Left hindlimb (tissue), 1 donor: Measurements from ENCODE around the gene CCDC33.
A peak's percentile ranks its signal among the peaks of the same experiment; 100 is the strongest.

ENCODE experiments used
- DNase-seq: peaks from one replicate; pipeline ENCODE4 v3.0.0-alpha.2; 2018

CCDC33 gene

DNA sequence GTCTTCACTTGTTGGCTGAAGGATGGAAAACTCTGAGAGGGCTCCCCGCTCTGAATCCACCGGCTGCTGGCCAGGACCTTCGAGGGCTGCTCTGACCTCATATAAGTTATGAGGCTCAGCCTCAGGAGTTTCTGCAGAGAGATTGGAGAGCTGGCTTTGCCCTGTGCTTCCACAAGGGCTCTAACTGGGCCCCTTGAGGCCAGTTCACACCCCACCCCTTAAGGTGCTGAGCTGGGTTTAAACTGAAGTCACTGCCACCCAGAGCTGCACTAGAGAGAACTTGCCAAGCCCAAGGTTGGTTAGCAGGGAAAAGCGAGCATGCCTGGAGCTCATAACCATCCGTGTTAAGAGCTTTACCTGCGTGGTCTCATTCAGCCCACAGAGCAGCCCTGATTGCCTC lies 2.8 kb upstream of the CCDC33 start:
- DNase-seq, result no peak

DNA sequence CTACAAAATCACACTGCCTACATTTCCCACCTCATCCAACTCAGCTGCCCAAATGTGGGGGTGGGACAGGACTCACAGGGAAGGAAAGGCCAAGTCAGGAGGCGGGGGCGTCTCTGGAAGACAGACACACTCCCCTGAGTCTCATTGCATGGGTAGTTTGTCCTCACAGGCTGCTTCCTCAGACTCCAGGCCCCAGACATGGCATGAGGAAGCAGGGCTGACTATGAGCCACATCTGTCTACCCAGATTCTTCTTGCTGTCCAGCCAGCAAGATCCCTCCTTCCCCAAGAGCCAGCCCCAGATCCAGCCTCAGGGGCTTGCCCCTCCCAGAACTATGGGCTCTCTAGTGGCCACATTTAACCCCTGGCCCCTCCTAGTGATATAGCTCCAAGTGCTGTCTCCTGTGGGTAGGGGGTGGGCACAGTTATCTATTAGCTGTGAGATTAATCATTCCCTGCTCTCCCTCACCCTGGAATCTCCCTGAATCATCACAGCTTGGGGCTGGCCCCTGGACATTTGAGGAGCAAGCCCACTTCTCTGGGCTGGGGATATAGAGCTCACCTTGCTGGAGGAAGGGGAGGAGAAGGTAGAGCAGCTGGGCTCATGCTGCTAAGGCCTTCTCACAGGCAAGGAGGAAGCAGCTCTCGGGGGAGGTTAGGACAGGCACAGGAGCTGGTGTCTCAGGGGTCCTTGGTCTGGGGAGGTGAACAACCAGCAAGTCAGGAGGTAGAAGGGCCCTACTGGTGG lies 2.1 kb upstream of the CCDC33 start:
- no peak for DNase-seq

DNA sequence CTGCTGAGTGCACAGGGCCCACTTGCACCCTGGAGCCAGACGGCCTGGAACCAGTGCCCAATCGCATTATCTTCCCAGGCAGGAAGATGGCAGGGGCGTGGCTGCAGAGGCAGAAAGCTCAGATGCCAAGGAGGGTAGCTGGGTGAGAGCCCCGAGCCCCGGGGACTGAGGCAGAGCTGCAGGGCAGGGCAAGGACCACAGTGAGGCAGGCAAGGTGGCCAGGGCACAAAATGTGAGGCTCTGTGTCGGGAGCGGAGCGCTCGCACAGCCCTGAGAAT lies 1.6 kb upstream of the CCDC33 start:
- no peak for DNase-seq

DNA sequence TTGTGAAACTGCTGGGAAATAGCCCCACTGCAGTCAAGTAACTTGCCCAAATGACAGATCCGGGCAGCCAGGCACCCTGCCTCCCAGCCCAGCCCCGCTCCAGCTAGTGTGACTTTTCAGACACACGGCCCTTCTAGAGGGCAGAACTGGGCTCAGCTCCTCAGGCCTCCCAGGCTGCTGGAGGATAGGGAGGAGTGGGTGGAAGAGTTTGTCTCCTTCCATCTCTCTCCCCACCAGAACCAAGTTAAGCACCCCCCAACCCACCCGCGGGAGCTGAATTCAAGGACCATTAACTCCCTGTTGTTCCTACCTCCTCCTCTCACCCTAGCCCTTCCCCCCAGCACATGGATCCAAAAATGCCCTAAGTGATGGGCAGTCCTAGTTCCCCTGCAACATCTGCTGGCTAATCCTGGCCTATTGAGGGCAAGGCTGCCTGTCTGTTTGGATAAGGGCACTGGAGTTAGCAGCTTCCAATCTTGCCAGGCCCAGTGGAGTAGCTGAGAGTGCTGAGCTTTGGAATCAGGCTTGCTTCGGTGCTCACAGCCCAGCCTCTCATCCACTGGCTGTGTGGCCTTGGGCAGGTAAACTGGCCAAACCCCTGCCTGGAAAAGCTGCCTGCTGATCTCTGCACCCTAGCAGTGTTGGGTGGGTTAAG lies 3.1 kb downstream of the CCDC33 start:
- no peak for DNase-seq

DNA sequence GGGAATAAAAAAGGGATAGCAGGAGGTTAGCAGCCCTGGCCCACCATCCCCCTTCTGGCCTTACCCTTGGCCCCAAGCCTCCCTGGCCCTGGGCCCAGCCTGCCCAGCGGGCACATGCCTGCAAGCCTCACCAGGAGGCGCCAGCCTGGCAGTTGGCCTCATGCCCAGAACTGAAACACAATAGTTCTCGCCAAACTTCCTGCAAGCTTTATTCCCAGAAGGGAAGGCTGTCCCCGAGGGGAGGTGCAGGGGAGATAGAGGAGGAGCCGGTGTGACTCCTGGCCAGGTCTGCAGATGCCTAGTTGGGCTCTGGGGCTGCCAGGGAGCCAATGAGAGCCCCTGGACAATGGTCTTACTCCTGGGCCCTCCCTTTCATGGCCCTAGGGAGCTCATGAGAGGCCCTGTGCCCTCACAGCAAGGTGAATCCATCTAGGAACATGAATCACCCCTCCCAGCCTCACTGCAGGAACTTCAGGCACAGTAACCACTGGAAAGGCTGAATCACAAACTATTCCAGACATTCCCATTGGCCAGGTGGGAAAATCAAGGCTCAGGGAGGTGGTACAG lies 4.0 kb downstream of the CCDC33 start:
- DNase-seq, result peak; percentile 76

DNA sequence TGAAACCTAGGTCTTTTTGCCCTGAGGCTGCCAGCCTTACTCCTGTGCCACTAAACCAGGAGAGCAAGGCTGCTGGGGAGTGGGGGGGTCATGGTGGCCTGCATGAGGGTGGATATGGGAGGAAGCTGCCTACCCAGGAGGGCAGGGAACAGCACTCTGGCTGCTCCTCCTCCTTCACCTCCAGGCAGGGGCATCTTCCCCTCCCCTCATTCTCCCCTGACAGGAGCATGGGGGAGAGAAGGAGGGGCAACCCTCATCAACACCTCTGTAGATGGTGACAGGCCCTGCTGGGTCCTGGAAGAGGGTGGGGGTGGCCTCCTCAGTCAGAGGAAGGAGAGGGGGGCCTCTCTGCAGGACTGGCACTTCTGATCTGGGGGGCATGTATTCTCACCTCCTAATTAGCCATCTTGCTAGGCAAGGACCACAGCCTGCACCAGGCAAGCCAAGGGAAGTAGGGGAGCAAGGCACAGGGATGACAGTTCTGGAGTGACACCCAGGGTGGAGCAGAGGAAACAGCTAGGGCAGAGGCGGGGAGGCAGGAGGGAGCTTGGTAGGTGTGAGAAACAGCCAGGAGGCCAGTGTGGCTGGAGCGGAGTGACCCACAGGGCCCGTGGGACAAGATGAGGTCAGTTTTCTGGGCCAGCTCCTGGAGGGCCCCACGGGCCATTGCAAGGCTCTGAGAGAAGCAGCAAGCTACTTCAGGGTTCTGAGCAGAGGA lies 4.9 kb downstream of the CCDC33 start:
- no peak for DNase-seq

DNA sequence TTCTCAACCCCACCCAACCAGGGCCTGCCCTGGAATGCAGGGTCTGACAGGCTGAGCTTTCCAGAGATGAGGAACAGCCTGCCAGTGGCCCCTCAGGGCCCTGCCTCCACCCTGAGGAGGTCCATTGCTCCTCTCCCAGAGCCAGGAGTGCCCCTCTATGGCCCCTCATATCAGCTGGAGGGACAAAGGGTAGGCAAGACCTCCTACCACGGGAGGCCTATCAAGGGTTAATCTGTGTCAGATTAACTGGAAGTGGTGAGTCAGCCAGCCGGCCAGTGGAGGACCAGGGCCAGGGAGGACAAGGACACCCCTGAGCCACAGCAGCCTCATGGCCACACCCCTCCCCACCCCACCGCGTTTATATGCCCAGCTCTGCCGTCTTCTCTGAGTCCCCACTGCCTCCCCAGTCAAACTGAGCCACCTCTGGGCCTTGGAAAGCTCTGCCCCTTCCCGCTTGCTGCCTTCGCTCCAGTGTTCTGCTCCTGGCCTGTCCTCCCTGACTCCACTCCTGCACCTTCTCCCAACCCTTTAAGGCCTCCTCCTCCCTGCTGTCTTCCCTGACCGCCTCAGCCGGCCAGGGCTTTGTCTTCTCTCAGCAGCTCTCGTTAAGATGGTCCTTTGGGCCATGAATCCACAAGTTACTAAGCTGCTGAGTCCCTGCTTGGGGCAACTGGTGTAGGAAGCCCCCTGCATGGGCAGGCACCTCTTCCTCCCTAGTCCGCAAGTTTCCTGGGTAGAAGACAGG lies 6.5 kb downstream of the CCDC33 start:
- DNase-seq, result no peak

DNA sequence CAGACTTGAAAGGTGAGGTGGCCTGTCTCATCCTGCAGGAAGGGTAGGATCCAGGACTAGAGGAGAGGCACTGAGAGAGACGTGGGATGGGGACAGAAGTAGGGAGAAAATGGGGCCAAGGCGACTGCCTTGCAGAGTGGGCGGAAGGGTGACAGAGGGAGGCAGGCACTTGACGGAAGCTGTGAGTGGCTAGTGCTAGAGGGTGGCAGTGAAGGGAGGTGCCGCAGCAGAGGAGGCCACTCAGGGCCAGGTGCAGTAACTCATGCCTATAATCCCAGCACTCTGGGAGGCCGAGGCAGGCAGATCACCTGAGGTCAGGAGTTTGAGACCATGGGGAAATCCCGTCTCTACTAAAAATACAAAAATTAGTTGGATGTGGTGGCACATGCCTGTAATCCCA lies 7.3 kb downstream of the CCDC33 start:
- DNase-seq, result no peak

DNA sequence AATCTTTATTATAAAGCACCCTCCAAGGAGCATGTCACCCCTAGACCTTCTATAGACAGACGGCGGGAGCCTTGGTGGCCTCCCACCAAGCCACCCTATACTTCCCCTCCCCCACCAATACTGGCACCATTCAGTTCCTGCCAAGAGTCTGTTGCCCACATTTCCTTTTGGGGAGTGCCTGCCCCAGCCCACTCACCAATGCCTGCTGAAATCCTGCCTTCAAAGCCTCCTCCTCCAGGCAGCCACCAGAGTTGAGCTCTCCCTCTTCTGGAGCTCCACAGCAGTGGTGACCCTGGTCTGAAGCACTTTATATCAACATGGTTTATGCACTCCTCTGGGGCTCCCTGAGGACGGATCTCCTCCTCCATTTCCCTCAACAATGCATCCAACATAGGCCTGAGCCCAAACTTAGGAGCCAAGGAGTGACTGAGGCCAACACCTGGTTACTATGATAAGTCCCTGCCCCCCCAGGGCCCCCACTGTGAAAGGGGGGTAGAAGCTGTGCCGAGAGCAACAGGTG lies 8.8 kb downstream of the CCDC33 start:
- DNase-seq, result no peak

DNA sequence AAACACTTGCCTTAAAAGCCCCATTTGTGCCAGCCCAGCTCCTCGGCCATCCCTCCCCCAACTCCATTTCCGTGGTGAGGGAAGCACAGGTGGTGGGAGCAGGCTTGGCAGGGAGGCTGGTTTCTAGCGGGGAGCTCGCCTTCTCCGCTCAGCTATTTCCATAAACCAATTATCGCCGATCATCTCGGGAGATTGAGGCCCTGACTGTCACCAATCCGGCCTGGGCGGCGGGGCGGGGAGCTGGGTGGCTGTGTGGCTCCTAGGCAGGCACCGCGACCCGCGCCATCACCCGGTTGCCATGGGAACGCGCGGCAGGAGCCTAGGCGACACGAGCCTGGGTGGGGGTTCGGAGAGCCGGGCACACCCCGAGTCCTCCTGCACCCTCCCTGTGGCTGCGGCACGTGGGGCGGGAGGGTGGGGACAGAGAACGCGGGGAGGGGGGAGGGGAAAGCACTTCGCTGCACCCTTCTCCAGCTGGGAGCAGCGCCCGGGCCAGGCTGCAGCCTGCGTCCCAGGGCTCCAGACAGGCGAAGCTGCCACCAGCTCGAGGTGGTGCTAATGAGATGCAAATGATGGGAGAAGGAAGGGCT lies 9.3 kb downstream of the CCDC33 start:
- DNase-seq, result no peak

DNA sequence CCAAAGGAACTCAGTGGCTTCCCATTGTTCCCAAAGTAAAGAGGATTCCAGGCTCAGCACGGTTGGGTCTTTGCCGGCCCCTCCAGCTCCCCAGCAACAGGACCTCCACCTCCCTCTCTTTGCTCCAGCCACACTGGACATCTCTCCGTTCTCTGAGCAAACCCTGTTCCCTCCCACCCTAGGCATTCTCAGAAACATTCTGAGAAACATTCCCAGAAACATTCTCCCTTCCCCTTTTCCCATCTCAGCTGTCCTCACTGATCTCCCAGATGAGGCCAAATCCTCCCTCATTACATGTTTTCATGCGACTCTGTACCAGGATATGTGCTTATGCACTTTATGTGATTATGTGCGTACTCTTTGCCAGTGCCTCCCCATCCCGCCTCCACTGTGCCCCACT lies 14.1 kb downstream of the CCDC33 start:
- no peak for DNase-seq

DNA sequence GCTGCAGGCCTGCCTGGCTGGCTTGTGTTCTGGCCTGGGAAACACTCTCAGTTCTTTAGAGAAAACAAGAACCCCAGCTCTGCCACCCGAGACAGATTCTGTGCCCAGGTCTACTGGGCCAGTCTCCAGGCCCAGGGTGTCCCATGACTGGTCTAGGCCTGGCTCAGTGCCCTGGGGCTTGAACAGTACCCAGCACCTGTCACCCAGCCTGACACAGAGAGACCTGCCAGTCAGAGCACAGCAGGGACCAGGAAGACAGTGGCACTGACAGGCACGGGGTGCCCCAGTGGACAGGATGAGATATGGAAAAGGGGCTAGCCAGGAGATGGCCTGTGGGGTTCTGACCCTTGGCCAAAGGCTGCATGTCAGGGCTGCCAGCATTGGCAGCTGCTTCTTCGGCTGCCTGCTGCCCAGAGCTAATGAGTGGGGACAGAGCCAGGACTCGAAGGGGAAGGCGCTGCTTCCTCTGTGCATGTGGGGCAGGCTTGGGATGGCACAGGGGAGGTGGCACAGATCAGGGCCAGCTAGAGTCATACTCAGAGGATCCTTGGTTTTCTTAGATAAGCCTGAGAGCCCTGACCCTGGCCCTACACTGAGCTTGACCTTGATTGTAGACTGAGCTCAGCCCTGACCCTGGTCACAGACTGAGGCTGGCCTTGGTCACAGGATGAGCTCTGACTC lies 15.1 kb downstream of the CCDC33 start:
- no peak for DNase-seq

DNA sequence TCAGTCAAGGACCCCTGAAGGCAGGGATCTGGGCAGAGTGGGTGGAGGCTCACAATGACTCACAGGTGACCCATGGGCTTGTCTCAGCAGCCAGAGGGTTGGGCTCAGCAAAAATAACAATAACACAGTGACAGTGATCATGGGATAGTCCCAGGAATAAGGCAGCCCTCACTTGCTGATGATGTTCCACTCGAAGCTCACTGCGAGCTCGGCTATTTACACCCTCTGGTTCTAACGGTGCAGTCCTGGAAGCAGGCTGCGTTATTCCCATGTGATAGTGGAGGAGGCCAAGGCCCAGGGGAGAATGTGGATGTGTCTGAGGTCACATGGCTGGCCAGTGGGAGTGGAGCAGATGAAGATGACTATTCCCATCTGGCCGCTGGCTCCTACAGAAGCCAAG lies 16.2 kb downstream of the CCDC33 start:
- no peak for DNase-seq

DNA sequence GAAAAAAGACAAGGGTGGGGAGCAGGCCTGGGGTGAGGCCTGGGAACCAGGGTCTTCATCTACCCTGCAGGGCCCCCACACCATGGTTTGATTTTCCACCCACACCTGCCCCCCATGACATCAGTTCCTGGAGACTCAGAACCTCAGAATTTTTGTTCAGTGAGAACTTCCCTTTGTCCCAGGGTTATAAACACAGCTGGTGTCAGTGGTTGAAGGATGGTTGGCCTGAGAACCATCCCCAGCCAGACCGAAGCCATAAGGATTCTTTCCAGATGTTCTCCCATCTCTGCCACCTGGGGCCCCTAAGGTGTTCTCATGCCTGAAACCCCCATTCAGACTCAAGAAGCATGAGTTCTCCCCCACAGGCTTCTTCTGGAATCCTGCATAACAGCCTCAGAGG lies 16.6 kb downstream of the CCDC33 start:
- DNase-seq, result no peak

DNA sequence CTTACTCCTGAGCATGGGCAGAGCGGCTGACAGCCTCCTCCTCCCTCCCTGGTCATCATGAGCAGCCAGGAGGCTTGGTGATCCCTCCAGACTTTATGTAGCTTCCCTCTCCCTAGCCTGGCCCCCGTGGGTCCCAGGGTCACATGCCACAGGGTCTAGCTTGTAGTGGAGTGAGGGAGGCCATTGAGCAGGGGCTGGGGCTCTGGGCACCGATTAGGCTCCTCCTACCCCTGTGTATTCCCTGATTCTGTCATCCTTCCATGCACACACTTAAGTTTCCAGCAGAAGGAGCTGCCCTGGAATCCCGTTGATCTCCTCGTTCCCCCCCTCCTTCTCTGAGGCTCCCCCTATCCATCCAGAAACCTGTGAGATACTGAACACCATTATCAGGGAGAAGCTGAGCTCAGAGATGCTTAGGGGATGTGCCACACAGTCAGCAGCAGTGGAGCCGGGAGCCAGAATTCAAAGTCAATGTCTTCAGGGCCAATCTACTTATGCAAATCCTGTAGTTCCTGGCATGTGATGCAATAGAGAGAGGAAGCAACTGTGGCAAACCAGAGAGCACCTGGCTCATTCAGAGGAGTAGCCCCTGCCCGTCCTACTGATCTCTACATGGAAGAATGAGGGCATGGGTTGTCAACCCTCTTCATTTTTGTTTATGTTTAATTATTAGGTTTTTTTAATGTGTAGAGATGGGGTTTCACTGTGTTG lies 17.2 kb downstream of the CCDC33 start:
- no peak for DNase-seq

DNA sequence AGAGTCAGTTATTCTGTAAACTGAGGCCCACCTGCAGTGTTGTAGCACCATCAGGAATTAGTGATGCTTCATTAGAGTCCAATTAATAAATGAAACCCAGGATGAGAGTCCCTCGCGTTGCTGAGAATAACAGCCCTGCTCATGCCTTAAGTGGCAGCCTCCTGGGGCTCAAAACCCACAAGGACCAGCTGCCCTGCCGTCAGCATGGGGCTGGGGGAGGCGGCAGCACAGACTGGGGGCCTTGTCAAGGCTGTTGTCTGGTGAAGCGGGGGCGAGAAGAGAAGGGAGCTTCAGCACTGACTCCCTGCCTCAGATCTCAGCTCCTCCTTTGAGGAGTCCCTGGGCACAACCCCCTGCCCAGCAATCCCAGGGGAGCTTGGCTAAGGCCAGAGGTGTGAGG lies 21.0 kb downstream of the CCDC33 start:
- DNase-seq, result no peak

DNA sequence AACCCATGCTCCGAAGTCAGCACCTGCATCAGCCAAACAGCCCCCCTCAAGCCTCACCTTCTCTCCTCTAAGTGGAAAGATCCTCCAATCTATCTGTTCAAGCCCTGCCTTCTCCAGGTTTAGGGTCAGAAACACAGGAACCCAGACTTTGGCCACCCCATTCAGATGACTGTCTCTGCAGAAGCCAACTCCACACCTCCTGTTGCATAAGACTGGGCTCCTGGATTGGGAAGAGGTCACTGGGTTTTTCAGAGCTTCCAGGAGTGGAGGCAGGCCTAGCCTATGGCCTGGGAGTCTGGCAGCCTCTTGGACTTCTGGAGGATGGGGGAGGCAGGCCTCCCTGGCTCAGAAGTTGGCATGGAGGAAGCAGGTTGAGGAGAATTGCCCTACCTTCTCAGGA lies 21.5 kb downstream of the CCDC33 start:
- DNase-seq, result no peak

DNA sequence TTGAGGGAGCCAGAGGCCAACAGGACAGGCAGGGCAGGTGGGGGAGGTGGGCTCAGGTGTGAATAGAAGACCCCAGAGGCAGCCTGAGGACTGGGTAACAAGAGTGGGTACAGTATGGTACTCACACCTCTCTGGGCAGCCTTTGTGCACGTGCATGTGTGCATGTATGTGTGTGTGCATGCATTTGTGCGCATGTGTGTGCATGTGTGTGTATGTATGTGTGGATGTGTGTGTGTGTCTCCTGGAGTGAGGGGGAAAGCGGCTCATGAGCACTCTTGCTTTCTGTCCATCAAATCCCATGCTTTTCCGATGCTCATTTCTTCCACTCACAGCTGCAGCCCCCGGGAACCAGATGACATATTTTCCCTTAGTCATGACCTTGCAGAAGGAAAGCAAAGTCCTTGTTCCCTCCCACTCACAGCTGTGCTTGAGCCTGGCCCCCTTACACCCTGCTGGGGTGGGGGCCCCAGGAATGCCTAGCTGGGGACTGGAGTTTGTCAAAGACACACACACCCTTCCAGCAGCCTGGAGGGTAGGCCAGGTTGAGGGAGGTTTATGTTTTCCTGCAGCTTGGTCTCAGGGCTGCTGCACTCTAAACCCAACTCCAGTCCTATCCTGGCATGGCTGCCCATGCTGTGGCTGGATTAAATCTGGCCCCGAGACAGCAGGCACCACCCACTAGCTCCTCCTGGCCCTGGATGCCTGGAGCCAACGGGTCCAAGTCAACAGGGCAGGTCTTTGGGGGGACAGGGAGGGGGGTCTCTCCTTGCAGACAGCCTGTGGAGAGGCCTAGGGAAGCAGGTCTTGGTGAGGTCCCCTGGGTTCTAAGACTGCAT lies 22.5 kb downstream of the CCDC33 start:
- peak; percentile 75 for DNase-seq

DNA sequence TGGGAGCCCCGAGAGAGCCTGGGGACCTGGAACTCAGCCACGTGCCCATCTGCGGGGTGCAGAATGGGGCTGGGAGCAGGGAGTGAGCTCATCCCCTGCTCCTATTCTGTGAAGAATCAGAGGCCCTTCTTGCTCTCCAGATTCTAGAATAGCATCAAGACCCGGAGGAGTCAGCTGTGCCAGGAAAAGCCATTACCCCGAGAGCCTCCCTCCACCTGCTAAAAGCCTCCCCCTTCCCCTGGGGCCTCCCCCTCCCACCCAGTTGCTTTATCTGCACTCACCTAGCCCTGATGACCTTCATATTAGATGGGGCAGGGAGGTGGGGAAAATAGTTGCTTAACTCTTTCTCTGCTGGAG lies 23.1 kb downstream of the CCDC33 start:
- no peak for DNase-seq

DNA sequence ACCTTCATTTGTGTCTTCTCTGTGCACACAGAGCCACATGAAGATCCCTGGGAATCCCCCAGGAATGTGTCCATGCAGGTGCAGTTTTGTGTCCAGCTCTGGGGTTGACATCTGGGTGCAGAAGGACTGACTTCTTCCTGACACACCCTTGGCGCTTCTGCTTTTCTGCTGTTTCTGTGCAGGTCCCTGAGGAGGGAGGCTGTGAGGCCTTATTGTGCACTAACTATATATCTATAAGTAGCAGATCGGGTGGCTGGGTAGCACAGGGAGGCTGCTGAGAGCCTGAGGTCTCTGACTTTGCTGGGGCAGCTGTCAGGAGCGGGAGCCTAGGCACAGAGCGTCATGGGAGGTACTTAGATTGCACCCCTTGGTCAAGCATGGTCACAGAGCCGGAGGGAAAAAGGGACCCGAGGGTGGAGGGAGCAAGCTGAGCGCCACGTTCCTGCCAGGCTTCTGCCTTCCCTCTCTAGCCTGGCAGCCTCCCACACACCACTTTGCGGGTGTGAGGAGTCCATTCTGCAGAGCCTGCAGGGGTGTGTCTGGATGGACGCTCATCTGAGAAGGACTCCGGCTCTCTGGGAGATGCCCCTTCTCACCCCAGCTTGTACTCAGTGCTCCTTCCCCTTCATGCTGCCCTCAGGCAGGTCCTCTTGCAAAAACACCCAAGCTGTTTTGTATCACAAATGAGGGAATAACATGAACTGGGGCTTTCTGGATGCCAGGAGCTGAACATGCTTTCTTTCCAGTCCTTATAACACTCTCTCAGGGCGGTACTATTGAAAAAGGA lies 23.9 kb downstream of the CCDC33 start:
- no peak for DNase-seq
